DLD1 (cell line): ENCODE results near the gene USP32.

Experiments
- in situ Hi-C: cut with HindIII; loops from 2 replicates; pipeline ENCODE4 v1.10.0; 2017; ENCODE audit warnings: low sequenced_read_pairs

The USP32 gene

DNA sequence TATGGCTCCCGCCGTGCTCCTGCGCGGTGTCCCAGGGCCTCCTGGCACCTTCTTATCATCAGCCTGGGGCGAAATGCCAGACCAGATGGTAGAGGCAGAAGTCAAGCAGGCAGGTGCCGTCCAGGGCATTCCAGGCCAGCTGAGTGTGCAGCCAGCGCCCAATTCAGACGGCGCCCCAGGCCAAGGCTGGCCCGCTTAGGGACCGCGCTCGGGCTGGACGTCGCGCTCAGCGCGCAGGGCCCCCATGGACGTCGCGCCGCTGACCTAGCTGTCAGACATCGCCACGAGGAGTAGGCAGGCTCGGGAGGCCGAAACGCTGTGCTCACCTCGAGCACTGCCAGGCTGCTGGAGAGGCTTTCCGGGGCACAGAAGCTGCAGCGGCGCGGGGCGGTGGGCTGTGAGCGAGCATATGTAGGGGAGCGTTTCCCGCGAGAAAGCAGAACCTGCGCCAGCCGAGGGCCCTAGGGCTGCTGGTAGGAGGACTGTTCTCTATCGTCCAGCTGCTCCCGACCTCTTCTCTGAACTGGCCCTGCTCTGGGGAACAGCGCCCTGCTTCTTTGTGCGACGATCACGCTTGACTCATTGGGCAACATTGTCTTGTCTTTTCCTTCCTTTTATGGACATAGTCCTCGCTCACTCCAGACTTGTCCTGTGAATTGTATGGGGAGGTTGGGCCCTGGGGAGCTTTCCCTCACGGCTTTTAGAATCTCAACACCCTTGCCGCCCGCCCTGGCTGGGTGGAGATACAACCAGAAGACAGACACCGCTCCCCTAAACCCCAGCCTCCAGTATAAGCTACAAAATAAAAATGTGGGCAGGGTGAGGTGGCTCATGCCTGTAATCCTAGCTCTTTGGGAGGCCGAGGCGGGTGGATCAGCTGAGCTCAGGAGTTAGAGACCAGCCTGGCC is 250.6 kb downstream of the USP32 start:
- in situ Hi-C loops: no loop called here

DNA sequence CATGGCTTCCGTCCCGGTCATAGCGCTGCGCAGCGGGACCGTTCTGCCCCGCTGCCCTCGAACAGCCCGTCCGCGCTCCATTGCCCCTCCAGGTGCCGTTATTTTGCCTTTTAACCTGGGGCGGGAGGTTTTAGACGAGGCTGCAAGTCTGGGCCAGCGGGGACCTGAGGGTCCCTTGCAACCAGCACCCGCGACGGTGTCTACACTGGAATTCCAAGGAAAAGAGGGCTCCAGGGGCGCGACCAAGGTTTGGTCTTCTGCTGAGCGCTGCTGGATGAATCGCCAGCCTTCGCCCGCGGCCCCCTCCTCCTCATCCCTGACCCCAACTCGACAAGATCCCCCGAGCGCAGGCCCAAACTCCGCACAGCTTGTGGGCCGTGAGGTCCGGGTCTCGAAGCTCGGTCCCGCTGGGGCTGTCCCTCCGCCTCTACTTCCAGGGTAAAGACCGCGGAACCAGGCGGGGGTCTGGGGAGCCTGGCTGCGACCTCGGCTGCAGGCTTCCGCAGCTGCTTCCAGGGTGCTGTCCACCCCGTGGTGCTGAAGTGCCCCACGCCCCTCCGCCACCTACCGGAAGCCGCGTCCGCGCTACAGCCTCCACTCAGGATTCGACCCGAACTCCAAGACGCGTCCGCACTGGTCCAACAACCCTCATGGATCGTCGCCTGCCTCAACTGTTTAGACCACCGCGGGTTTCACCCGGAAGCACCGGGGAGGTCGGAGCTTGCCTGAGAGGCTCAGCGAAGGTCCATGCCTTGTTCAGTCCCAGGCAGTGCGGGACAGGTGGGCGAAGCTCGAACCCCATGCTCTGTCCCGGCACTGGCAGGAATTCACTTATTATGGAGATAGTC is 252.3 kb downstream of the USP32 start:
- in situ Hi-C loops: no loop called here

DNA sequence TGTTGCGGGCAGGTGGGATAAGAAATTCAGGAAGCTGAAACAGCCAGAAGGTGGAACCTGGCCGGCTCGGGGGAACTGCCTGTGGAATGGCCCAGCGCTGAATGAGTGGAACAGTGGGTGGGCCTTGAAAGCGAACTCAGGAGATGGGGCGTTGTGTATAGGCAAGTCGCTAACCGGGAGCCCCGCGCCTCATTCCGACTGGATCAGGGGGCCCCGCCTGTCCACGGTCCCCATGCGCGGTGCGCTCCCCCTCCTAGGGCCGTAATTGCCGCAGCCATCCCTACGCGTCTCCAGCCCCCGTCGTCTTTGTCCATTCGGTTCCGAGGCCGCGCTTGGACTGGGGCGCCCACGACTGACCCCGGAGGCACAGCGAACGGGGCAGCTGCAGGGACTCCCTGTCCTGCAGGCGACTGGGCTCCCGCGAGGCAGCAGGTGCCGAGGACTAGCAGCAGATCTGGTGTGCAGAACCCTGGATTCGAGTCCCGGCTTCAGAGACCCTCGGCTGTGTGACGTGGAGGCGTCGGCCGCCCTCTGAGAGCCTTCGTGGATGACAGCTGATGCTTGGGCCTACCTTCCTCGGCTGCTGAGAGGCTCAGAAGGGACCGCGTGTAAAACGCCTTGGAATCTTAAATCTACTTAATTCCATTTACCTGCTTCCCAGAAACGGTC is 253.0 kb downstream of the USP32 start:
- in situ Hi-C loops: no loop called here

DNA sequence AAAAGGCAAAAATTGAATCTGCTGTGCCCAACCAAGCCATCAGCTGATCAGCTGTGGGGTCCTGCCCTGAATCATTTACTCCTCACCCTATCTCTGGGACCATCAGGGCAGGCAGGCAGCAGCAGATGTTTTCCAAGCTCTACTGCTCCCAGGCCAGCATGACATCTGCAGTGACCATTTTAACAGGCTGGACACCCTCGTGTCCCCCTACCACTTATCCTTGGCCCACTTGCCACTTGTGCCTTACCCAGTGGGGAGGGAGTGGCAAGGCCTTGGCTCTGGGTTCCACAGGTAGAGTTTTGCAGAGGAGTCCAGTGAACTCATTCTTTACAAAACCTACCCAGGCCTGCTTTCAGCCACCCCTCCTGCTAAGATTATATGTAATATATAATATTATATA is 254.2 kb downstream of the USP32 start:
- in situ Hi-C loops: no loop called here

DNA sequence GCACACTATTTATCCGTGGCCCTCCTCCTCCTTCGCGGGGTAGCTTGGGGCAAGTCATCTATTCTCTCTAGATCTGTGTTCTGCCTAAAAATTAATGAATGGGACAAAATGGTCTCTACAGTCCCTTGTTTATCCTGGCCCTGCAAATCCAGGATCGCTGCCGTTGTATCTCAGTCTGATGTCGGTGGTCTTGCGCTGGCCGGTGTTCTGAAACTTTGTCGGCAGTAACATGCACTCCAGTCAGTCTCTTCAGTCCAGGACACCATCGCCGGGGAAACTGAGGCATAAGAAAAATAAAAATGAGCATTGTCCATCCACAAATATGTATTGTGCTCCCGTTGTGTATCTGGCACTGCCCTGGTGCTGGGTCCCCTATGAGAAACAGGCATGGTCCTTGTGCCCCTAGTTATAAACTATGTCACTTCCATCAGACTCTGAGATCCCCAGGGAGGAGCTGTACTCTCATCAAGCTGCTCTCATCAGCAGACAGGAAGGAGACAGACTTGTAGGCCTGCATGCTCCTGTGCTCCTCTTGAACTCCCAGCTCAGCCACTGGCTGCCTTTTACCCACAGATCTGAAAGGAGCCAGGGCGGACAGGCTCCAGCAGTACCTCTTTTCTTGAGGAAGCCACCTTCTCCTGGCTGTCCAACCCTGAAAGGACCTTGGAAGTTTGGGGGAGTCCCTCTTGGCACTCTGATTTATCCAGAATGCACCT is 255.8 kb downstream of the USP32 start:
- in situ Hi-C loops: no loop called here

DNA sequence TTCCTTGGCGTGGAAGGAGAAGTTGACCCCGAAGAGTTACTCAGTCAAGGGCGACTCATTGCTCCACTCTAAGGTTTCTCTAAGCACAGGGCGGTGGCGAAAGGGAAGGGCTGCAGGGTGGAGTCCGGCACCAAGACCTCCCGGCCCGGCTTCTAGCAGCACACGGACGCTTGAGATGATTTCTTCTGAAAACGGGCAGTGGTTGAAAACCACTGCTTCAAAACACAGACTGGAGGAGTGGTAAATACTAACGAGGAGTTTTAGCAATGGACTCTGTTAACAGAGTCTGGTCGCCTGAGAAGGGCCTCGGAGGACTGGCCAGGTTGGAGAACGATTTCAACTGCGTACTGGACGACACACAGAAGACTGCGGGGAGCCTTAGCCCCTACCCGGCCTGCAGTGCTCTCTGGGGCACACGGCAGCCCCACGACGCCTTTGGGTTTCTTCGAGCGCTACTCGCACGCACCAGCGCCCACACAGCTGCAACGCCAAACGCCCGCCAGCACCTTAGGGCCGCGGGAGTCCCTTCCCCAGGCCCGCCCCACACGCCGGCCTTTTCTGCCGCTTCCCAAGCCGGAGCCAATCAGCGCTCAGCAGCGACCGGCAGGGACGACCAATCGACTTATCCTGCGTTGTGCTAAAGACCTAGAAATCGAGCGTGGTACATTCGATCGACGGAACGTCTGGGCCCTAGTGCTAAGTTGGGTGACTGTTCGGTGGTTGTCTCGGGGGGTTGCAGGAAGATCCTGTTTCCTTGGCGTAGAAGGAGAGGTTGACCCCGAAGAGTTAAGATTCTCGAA is 256.6 kb downstream of the USP32 start:
- in situ Hi-C loops: no loop called here

DNA sequence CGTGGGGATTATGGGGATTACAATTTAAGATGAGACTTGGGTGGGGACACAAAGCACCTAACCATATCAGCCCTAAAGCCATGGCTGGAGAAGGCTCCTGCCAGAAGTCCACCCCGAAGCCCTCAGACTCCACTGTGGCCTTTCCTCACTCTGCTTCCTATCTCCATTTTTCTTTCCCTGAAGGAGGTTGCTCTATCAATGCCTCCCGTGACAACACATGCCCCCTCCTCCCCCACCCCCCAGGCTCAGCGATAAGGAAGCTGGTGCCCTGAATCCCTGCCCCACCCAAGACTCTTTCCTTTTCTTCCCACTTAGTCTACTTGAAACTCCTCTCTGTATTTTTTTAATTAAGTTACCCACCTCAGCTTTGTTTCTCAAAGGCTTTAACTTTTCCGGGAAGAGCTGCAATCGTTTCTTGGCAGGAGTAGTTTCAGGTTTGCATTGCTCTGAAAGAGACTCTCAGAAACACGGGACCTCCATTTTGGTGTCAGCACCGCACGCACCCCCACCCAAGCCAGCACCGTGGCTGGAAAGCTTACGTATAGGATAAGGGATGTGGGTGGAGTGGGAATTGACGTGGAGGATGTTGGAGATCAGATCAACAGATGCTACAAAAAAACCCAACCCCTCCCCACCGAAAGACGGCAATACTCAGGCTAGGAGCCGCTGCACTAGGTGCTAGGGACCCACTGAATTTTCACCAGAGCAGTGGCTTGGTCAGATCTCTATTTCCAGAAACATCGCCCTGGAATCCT is 257.4 kb downstream of the USP32 start:
- in situ Hi-C loops: no loop called here

DNA sequence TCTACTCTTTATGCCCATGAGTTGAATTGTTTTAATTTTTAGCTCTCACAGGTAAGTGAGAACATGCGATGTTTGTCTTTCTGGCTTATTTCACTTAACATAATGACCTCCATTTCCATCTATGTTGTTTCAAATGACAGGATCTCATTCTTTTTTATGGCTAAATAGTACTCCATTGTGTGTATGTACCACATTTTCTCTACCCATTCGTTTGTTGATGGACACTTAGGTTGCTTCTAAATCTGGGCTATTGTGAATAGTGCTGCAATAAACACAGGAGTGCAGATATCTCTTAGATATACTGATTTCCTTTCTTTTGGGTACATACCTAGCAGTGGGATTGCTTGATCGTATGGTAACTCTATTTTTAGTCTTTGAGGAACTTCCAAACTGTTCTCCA is 261.5 kb downstream of the USP32 start:
- in situ Hi-C loops: no loop called here

DNA sequence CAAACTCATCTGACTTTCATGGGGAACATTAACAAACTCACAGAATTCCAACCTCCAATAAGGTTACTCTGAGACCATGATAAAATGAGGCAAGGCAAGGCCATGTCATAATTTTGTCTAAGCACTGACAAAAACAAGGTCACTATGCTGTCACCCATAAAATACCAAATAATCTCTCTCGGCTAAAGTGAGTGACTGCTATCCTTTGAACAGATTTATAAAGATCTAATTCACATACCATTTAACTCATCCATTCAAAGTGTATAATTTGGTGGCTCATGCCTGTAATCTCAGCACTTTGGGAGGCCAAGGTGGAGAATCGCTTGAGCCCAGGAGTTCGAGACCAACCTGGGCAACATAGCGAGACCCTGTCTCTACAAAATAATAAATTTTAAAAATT is 262.8 kb downstream of the USP32 start:
- in situ Hi-C loops: no loop called here
